Left ventricle myocardium superior (tissue), 1 donor: ENCODE results near the gene CAMK2D. TPM values are rescaled to one million over a fixed set of nuclear protein-coding genes. Genes with fewer than 3 reads are reported as not detected.
"Not testable (repeated sequence)": the region's sequence is repeated elsewhere in the genome, so short reads cannot be mapped to it uniquely, and the experiment has no call there.

Source experiments
- ATAC-seq: fragments of 200-7000 bp; cut with Tn5 transposase; one replicate; pipeline ENCODE4 v1.9.1; 2020; ENCODE audit warnings: mild to moderate bottlenecking, moderate library complexity
- DNase-seq: peaks from one replicate; pipeline ENCODE4 v3.0.0-alpha.2; 2020
- intact Hi-C: fragments of 100-400 bp; cut with micrococcal nuclease; formaldehyde crosslinking; loops from one replicate; pipeline ENCODE4 v1.11.0; 2022
- total RNA-seq: library from RNA; stranded (reverse); fragmentation: NEBNext Ultra II Directional; extraction: Animal tissue kit (Norgen Biotek cat#: 25700); gene quantifications from one replicate; pipeline ENCODE4 v1.2.1, GENCODE V29; 2021
- donor health status: DM: no; HTN: yes; CAD: no; lungs with severe emphysema.

CAMK2D gene
- total RNA-seq, 1 donor from 2014 or later: 232 TPM

- intact Hi-C loops: loop anchor here (10.0 kb wide), 1 partner anchor 188 kb away; no protein-coding TSS in a partner anchor
These were observed 5.3 kb upstream of the CAMK2D start for GRCh38 chr4:113766882-113767281.

GRCh38 chr4:113764720-113765264, 3.3 kb upstream of the CAMK2D start:
- DNase-seq: no peak
- no peak for ATAC-seq
- intact Hi-C loops: loop anchor here (5.0 to 10.0 kb wide), 2 partner anchors 190 to 372 kb away; no protein-coding TSS in a partner anchor

More at GRCh38 chr4:113766882-113767281, 5.3 kb upstream of the CAMK2D start:
- ATAC-seq (no peak), DNase-seq (no peak)

- not testable (repeated sequence) for ATAC-seq, DNase-seq
- intact Hi-C loops: loop anchor here (5.0 to 10.0 kb wide), 2 partner anchors 191 to 372 kb away; no protein-coding TSS in a partner anchor
These were observed 2.4 kb upstream of the CAMK2D start for GRCh38 chr4:113763923-113764322.

- intact Hi-C loops: loop anchor here (5.0 to 10.0 kb wide), 2 partner anchors 192 to 371 kb away; no protein-coding TSS in a partner anchor
- DNase-seq (no peak), ATAC-seq (no peak)
These were observed 1.4 kb upstream of the CAMK2D start for GRCh38 chr4:113763029-113763285.

GRCh38 chr4:113762186-113763028, 869 bp upstream of the CAMK2D start:
- intact Hi-C loops: loop anchor here (5.0 to 10.0 kb wide), 2 partner anchors 192 to 370 kb away; no protein-coding TSS in a partner anchor
- DNase-seq (peak; percentile 99), ATAC-seq (peak; percentile 84)

GRCh38 chr4:113760795-113761619, 531 bp downstream of the CAMK2D start:
- intact Hi-C loops: loop anchor here (5.0 to 10.0 kb wide), 2 partner anchors 194 to 369 kb away; no protein-coding TSS in a partner anchor
- DNase-seq (peak; percentile 88), ATAC-seq (peak; percentile 70)

GRCh38 chr4:113760094-113760794, 1.3 kb downstream of the CAMK2D start:
- ATAC-seq (peak; percentile 0), DNase-seq (peak; percentile 55)
- intact Hi-C loops: loop anchor here (5.0 to 10.0 kb wide), 2 partner anchors 195 to 368 kb away; no protein-coding TSS in a partner anchor

GRCh38 chr4:113759696-113760093, 1.8 kb downstream of the CAMK2D start:
- intact Hi-C loops: loop anchor here (5.0 to 10.0 kb wide), 3 partner anchors 195 to 367 kb away; no protein-coding TSS in a partner anchor
- DNase-seq: no peak
- ATAC-seq: no peak

- intact Hi-C loops: loop anchor here (5.0 kb wide), 1 partner anchor 211 kb away; no protein-coding TSS in a partner anchor
- DNase-seq (no peak), ATAC-seq (no peak)
These were observed 3.2 kb downstream of the CAMK2D start for GRCh38 chr4:113758372-113758771.

- ATAC-seq (no peak), DNase-seq (no peak)
- intact Hi-C loops: loop anchor here (5.0 kb wide), 1 partner anchor 210 kb away; no protein-coding TSS in a partner anchor
These were observed 4.1 kb downstream of the CAMK2D start for GRCh38 chr4:113757486-113757885.

- intact Hi-C loops: loop anchor here (5.0 kb wide), 1 partner anchor 209 kb away; no protein-coding TSS in a partner anchor
- no peak for ATAC-seq
These were observed 5.5 kb downstream of the CAMK2D start for GRCh38 chr4:113756005-113756410.

GRCh38 chr4:113750734-113751133, 10.8 kb downstream of the CAMK2D start:
- no peak for ATAC-seq
- intact Hi-C loops: no loop called here
- no peak for DNase-seq

More at GRCh38 chr4:113756005-113756410, 5.5 kb downstream of the CAMK2D start:
- no peak for DNase-seq

GRCh38 chr4:113750296-113750695, 11.2 kb downstream of the CAMK2D start:
- DNase-seq (no peak), ATAC-seq (peak; percentile 24)
- intact Hi-C loops: no loop called here

GRCh38 chr4:113749178-113749577, 12.4 kb downstream of the CAMK2D start:
- no peak for ATAC-seq

GRCh38 chr4:113747949-113748348, 13.6 kb downstream of the CAMK2D start:
- DNase-seq (no peak), ATAC-seq (no peak)
- intact Hi-C loops: no loop called here

More at GRCh38 chr4:113749178-113749577, 12.4 kb downstream of the CAMK2D start:
- no peak for DNase-seq
- intact Hi-C loops: no loop called here

GRCh38 chr4:113745711-113746110, 15.8 kb downstream of the CAMK2D start:
- ATAC-seq: no peak
- intact Hi-C loops: no loop called here
- DNase-seq: no peak

GRCh38 chr4:113744667-113745240, 16.8 kb downstream of the CAMK2D start:
- DNase-seq (no peak), ATAC-seq (no peak)
- intact Hi-C loops: no loop called here

- ATAC-seq (no peak), DNase-seq (no peak)
- intact Hi-C loops: no loop called here
These were observed 17.8 kb downstream of the CAMK2D start for GRCh38 chr4:113743690-113744089.
